Endothelial cell of coronary artery (primary cell): ENCODE measurements around the gene GSTK1. TPM values are rescaled to one million over a fixed set of nuclear protein-coding genes. Genes with fewer than 3 reads are reported as not detected.

Source experiments
- total RNA-seq: library from RNA; depleted of rRNA; stranded (reverse); fragments of >200 nt; gene quantifications from 2 replicates; pipeline ENCODE4 v1.2.3, GENCODE V29; 2014

GSTK1 gene
- total RNA-seq: 54.9 and 60.3 TPM in 2 replicates

GRCh38 chr7:143263266-143264195 is at the start of gene GSTK1:
TSS of gene GSTK1 (plus strand) at chr7:143263441. CDS start at chr7:143263514, 73 bp downstream.

GRCh38 chr7:143221737-143222136 is 41.5 kb upstream of the GSTK1 start, which contains the start of gene TAS2R40:
TSS of gene TAS2R40 (plus strand) at chr7:143222037. CDS start at chr7:143222079, 42 bp downstream.

GRCh38 chr7:143284591-143285469 is 21.6 kb downstream of the GSTK1 start, which contains the start of gene TMEM139:
TSS of gene TMEM139 (plus strand) at chr7:143284958. CDS start at chr7:143285958, 1,000 bp downstream.

GRCh38 chr7:143287935-143288826 is 24.9 kb downstream of the GSTK1 start, which contains the start of gene CASP2:
TSS of gene CASP2 (plus strand) at chr7:143288351. CDS start at chr7:143288456, 105 bp downstream.

GRCh38 chr7:143315776-143316175 is 52.5 kb downstream of the GSTK1 start, which contains the start of gene CLCN1:
TSS of gene CLCN1 (plus strand) at chr7:143316111. CDS start at chr7:143316213, 102 bp downstream.

Other genes starting within 250 kb of the GSTK1 start
- gene OR9A2, start 236.3 kb upstream of the GSTK1 start, total RNA-seq: not detected in 2 replicates
- gene OR6V1, start 211.1 kb upstream of the GSTK1 start, total RNA-seq: not detected in 2 replicates
- not detected in 2 replicates for gene PIP, start 131.4 kb upstream of the GSTK1 start, total RNA-seq
- not detected in 2 replicates for gene TAS2R39, start 80.0 kb upstream of the GSTK1 start, total RNA-seq
- not detected in 2 replicates for gene TAS2R40, start 41.4 kb upstream of the GSTK1 start, total RNA-seq
- gene TMEM139, start 21.5 kb downstream of the GSTK1 start, total RNA-seq: not detected in 2 replicates
- gene CASP2, start 24.9 kb downstream of the GSTK1 start, total RNA-seq: 15.5 and 15.7 TPM in 2 replicates
- not detected in 2 replicates for gene CLCN1, start 52.7 kb downstream of the GSTK1 start, total RNA-seq
- gene FAM131B, start 99.3 kb downstream of the GSTK1 start, total RNA-seq: 0.66 and 1.4 TPM in 2 replicates
- 27.7 and 45.9 TPM in 2 replicates for gene ZYX, start 117.9 kb downstream of the GSTK1 start, total RNA-seq
- 0.18 TPM in 1 of 2 replicates, not detected in the other for gene EPHA1, start 145.4 kb downstream of the GSTK1 start, total RNA-seq
- not detected in 2 replicates for gene TAS2R60, start 180.0 kb downstream of the GSTK1 start, total RNA-seq
- not detected in 2 replicates for gene TAS2R41, start 214.4 kb downstream of the GSTK1 start, total RNA-seq